Left cardiac atrium (tissue), 4 donors: ENCODE measurements around the gene PPP1R13L. TPM values are rescaled to one million over a fixed set of nuclear protein-coding genes. Genes with fewer than 3 reads are reported as not detected.

Experiments
- ATAC-seq, 2 donors: fragments of 200-7000 bp; cut with Tn5 transposase; one replicate each; pipeline ENCODE4 v1.9.1; 2020; ENCODE audit warnings: mild to moderate bottlenecking in 2 of 2, moderate library complexity in 2 of 2
- DNase-seq: peaks from one replicate; pipeline ENCODE4 v3.0.0-alpha.2; 2020
- intact Hi-C, 2 donors: fragments of 100-400 bp; cut with DNase I; formaldehyde crosslinking; loops; one replicate each; pipeline versions ENCODE4 v1.14.1 to v1.15.1; 2022 to 2023
- total RNA-seq, 2 donors: library from RNA; stranded (reverse); fragmentation: NEBNext Ultra II Directional; extraction: Animal tissue kit (Norgen Biotek cat#: 25700); gene quantifications; one replicate each; pipeline ENCODE4 v1.2.1, GENCODE V29; 2021
- donor health status: DM: no; HTN: yes; CAD: no.
- donor health status: DM: no; HTN: yes; CAD: no; lungs with severe emphysema.
- donor health status: DM: yes; HTN: yes; CAD: no.
- donor health status: Dilated cardiomyopathy.

PPP1R13L gene
- total RNA-seq, 2 donors from 2014 or later: 123 to 143 TPM

DNA sequence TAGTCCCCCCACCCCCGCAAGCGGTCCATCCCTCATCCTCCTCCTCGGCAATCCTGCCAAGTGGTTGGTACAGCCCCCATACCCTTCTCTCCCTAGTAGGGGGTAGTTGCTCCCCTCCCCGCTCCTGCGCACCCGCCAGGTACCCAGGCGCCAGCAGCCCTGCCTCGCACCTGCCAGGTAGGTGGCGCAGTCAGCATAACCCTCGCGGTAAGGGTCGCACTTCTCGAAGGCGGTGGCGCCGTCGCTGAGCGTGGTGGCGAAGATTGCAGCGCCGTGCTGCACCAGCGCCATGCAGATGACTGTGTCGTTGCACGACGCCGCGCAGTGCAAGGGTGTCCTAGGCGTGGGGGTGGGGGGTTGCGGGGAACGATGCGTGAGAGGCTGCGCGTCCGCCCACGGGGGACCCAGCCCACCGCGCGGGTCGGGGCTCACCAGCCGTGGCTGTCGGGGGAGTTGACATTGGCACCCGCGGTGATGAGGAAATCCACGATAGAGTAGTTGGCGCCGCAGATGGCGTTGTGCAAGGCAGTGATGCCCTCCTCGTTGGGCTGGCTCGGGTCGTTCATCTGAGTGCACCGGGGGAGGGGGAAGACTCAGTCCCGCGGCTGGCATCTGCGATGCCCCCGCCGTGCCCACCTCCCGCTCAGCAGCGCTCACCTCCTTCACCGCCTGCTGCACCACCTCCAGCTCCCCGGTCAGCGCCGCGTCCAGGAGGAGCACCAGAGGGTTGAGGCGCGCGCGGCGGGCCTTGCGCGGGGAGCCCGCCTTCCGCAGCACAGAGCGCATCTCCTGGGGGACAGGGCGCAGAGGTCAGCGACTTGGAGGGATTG lies 19.3 kb downstream of the PPP1R13L start:
- ATAC-seq: peak; percentile 53 to 56
- intact Hi-C loops: no loop called here
- no peak for DNase-seq

DNA sequence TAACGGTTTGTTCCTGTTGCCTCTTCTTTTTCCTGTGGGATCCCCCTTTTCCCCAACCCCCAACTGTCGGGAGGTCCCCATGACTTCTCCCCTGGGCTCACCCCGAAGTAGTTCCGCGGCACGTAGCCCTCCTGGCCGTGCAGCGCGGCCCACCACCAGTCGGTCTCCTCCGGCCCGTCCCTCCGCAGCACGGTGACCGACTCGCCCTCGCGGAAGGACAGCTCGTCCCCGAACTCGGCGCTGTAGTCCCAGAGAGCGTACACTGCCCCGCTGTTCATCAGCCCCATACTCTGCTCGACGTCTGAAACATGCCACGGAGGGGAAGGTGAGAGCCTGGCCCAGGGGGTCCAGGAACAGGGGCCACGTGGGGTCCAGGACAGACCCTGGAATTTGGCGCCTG lies 22.4 kb downstream of the PPP1R13L start:
- DNase-seq (no peak), ATAC-seq (no peak)
- intact Hi-C loops: no loop called here

DNA sequence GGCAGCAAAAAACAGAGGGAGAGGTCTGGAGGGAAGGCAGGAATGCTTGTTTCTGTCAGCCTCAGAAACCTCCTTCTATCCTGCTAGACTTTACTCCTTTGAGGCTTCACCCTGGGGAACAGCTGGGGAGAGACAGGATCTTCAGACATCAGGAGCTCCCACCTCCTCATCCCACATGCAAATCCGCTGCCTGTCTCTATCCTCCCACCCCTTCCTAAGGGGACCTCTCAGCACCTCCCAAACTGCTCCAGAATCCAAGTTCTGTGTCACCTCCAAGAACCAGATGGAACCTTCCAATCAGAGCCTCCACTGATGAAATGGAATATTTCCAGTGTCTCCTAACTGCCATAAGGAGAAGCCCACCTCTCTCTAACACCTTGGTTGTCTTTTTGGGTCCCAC lies 24.8 kb downstream of the PPP1R13L start:
- ATAC-seq (no peak), DNase-seq (no peak)
- intact Hi-C loops: no loop called here

DNA sequence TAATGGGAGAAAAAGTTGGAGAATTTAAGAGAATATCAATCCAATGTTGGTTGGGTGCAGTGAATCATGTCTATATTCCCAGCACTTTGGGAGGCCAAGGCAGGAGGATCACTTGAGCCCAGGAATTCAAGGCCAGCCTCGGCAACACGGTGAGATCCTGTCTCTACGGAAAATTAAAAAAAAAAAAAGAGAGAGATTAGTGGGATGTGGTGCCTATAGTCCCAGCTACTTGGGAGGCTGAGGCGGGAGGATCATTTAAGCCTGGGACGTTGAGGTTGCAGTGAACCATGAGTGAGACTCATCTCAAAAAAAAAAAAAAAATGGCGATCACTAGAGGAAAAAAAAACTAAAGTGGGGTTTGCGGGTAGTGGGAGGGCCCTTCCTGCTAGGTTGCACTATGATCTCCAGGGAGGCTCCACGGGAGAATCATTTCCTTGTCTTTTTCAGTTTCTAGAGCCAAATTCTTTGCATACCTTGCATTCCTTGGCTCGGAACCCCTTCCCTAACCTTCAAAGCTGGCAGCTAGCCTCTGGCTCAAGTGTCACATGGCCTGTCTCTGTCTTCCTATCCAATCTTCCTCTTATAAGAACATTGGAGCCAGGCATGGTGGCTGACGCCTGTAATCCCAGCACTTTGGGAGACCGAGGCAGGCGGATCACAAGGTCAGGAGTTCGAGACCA lies 28.7 kb downstream of the PPP1R13L start:
- ATAC-seq: peak; percentile 80
- intact Hi-C loops: no loop called here
- peak; percentile 64 for DNase-seq

DNA sequence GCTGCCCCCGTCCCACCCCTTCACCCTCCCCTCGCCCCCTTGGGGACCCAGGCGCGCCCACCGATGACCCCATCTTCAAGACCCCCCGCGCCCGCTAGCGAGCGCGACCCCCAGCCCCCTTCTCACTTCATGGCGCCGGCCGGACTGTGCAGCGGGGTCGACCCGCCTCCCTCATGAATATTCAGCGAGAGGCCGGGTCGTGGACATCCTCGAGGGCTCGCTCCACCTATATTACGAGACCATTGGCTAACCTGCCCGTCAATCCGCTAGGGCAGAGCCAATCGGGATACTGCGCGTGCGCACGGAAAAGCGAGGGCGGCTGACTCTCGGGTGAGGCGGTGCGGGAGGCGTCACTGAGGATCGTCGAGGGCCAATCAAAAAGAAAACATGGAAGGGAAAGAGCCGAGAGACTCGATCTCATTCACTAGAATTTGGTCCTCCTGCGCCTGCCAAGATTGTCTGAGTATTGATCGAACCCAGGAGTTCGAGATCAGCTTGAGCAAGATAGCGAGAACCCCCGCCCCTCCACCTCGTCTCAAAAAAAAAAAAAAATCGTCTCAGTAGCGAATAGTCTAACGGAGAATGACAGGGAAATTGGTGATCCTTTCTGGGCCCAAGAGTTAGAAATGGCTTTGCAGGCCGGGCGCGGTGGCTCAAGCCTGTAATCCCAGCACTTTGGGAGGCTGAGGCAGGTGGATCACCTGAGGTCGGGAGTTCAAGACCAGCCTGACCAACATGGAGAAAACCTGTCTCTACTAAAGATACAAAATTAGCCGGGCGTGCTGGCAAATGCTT lies 34.3 kb downstream of the PPP1R13L start, which contains the start of gene ERCC2:
TSS of gene ERCC2 (minus strand) at position 164 of the 795 bp plus-strand sequence. CDS start at position 131, 33 bp downstream.
- peak; percentile 99 to 100 for ATAC-seq
- intact Hi-C loops: no loop called here
- DNase-seq: peak; percentile 99

GRCh38 chr19:45368737-45369340 lies 36.0 kb downstream of the PPP1R13L start:
- no peak for ATAC-seq
- intact Hi-C loops: no loop called here
- DNase-seq: no peak

- DNase-seq (no peak), ATAC-seq (no peak)
- intact Hi-C loops: no loop called here
Observed at GRCh38 chr19:45368127-45368526, 36.7 kb downstream of the PPP1R13L start.

- ATAC-seq (no peak), DNase-seq (no peak)
- intact Hi-C loops: no loop called here
Observed at GRCh38 chr19:45364696-45365095, 40.2 kb downstream of the PPP1R13L start.

DNA sequence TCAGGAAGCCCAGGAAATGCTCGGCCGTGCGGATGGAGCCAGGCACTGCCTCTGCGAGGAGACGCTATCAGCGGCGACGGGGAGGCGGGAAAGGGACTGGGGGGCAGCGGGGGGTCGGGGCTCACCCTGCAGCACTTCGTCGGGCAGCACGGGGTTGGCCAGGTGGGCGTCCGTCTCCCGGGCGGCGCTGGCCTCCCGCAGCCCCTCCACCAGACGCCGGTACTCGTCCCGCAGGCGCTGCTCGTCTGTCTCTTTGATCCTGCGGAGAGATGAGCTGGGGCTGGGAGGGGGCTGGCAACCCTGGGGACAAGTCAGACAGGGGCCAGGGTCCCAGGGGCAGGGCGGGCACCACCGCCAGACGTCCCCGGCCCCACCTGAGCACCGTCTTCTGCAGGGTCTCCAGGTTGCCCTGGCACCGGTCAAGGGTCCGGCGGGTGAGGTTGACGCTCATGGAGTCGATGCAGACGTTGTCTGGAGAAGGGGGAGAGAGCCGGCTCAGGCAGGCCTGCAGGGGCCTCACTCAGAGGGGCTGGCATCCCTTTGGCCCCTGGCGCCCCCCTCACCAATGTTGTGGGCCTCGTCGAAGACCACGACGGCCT lies 40.9 kb downstream of the PPP1R13L start:
- DNase-seq: no peak
- intact Hi-C loops: no loop called here
- ATAC-seq: no peak

GRCh38 chr19:45362291-45362690 lies 42.6 kb downstream of the PPP1R13L start:
- DNase-seq: no peak
- intact Hi-C loops: no loop called here
- ATAC-seq: no peak

- ATAC-seq (no peak), DNase-seq (no peak)
- intact Hi-C loops: no loop called here
Observed at GRCh38 chr19:45361608-45362007, 43.3 kb downstream of the PPP1R13L start.

- no peak for DNase-seq
- no peak for ATAC-seq
Observed at GRCh38 chr19:45358213-45358792, 46.6 kb downstream of the PPP1R13L start.

DNA sequence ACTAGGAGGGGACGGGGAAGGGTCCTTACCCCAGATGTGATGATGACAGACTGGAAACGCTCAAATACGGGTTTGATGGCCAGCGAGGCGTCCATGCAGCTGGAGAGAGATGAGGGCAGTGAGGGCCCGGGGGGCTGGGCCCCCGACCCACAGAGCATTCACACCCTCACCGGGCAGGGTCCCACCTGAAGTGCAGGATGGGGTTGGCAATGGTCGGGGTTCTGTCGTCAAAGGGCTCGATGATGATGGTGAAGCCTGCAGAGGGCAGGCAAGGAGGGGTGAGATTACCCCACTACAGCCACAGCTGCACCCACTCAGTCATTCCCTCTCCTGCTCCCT lies 47.5 kb downstream of the PPP1R13L start:
- ATAC-seq: no peak
- intact Hi-C loops: no loop called here
- no peak for DNase-seq

More at GRCh38 chr19:45358213-45358792, 46.6 kb downstream of the PPP1R13L start:
- intact Hi-C loops: no loop called here

- no peak for DNase-seq
- no peak for ATAC-seq
- intact Hi-C loops: no loop called here
Observed at GRCh38 chr19:45356760-45357444, 48.0 kb downstream of the PPP1R13L start.

- intact Hi-C loops: no loop called here
Observed at GRCh38 chr19:45355910-45356309, 49.0 kb downstream of the PPP1R13L start.

DNA sequence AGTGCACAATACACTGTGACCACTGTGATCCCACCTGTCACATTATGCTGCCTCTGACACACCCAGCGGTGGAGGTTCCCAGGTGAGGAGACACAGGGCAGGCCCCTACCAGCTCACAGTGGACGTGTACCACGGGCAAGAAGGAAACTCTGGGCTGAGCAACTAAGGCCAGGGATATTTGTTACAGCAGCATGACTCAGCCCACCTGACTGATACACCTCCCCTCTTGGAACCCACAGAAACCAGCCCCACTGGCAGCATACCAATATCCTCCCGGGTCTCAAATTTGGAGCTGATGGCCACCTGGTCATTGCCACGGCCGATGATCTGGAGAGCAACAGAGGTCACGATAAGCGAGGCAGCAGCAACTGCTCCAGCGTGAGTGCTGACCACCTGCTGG lies 49.5 kb downstream of the PPP1R13L start:
- DNase-seq: no peak
- intact Hi-C loops: no loop called here
- no peak for ATAC-seq

More at GRCh38 chr19:45355910-45356309, 49.0 kb downstream of the PPP1R13L start:
- ATAC-seq (no peak), DNase-seq (no peak)

DNA sequence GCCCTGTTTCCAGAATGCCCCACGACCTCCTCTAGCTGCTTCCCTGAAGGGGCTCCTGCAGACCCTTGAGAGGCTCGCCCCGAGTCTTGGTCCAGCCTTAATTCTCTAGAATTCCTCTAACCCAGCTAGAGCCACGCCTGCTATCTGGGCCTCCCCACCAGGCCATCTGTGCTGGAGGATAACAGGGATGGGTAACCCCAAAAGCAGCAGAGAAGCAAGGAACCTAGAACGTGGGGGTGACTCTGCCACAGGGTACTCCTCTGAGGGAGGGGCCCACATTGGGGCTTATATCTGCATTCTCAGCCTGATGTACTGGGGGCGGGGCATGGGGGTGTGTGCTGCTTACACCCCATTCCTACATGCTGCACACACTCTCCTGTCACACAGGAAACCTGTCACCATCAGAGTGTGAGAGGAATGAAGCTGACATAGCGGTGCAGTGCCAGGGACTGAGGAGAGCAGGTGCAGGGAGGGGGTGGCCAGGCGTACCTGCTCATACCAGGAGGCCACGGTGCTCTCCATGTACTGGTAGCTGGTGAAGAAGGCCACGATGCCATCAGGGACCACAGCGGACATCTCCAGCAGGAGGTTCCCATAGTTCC lies 50.5 kb downstream of the PPP1R13L start:
- ATAC-seq (no peak), DNase-seq (no peak)
- intact Hi-C loops: no loop called here
